Type B pancreatic cell (in vitro differentiated cells): ENCODE data around the gene SPRED3. TPM values are rescaled to one million over a fixed set of nuclear protein-coding genes. Genes with fewer than 3 reads are reported as not detected.
"Not testable (repeated sequence)": the region's sequence is repeated elsewhere in the genome, so short reads cannot be mapped to it uniquely, and the experiment has no call there.

ENCODE experiments used
- DNase-seq: peaks from one replicate; pipeline ENCODE4 v3.0.0; 2021; ENCODE audit warnings: mixed read lengths; ENCODE audit not compliant: unreplicated experiment; ENCODE audit errors: extremely low spot score
- H3K27ac Mint-ChIP-seq: 2 replicates; pipeline ENCODE4 v1.8.0; 2021; ENCODE audit warnings: mild to moderate bottlenecking, mixed read lengths
- H3K27me3 Mint-ChIP-seq: 2 replicates; pipeline ENCODE4 v1.8.0; 2021; ENCODE audit warnings: mixed read lengths
- H3K36me3 Mint-ChIP-seq: 2 replicates; pipeline ENCODE4 v1.8.0; 2021; ENCODE audit warnings: mixed read lengths
- H3K4me1 Mint-ChIP-seq: one replicate; pipeline ENCODE4 v1.8.0; 2021; ENCODE audit warnings: mixed read lengths; ENCODE audit not compliant: unreplicated experiment
- H3K4me3 Mint-ChIP-seq: 2 replicates; pipeline ENCODE4 v1.8.0; 2021; ENCODE audit warnings: mild to moderate bottlenecking, mixed read lengths
- H3K9me3 Mint-ChIP-seq: 2 replicates; pipeline ENCODE4 v1.8.0; 2021; ENCODE audit warnings: mixed read lengths
- total RNA-seq: library from RNA; stranded (reverse); gene quantifications from 2 replicates; pipeline ENCODE4 v1.2.1, GENCODE V29; 2021; ENCODE audit warnings: low replicate concordance
- TF ChIP-seq, protein P1 (sequence below): fragments of 200-600 bp; sonication (generic); conservative IDR thresholded peaks from 2 replicates; pipeline ENCODE4 v1.5.0; 2021; ENCODE audit warnings: antibody characterized with exemption, mild to moderate bottlenecking

The SPRED3 gene
- total RNA-seq, 1 donor from 2014 or later, result 4.2 TPM

DNA sequence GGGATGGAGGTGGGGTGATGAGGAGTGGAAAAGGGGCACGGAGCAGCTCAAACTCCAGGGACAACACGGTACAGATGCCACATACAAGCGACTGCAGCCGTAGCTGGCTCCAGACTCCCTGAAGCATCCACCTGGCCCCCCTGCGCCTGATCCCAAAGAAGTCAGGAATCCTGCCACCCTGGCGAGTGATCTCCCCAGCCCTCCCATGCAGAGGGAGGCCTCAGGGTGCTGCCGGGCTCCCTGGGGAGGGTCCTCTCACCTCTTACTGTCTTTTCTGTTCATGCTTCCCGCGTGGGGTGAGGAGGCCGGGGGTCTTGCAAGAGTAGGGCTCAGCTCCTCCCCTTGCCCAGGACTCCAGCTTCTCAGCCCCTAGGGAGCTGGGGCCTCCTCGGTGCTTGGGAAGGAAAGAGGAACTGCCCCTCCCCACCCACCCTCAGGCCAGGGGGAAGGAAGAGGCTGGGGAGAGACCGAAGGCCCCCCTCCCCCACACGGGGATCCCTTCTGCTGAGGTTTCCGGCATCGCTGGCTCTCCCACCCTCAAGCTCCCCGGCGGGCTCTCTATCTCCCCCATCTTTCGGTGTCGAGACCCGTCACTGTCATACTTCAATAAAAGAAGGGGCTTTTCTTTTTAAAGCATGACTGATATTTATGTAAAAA lies 37.4 kb downstream of the SPRED3 start, which contains the start of gene RASGRP4:
RASGRP4 (minus strand) TSS at position 410 of the 657 bp plus-strand sequence; CDS start at position 282, 128 bp downstream.
- peaks cover 4% of the 10 kb centered on the region for H3K4me1 Mint-ChIP-seq

DNA sequence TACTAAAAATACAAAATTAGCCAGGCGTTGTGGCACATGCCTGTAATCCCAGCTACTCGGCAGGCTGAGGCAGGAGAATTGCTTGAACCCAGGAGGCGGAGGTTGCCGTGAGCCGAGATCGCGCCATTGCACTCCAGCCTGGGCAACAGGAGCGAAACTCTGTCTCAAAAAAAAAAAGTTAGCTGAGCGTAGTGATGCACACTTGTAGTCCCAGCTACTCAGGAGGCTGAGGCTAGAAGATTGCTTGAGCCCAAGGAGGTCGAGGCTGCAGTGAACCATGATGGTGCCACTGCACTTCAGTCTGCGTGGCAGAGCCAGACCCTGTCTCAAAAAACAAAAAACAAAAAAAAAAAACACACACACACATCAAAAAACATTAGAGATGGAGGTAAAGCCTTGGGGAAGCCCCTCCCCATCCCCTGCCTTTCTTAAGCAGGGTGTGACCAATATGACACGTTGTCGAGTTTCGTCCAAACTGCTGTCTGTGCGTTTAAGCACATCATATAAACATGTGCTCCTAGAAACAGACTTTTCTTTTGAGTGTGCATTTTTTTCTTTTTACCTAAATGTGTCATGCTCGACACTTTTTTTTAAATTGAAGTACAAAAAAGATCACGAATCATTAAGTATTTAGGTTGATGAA lies 38.7 kb downstream of the SPRED3 start:
- H3K4me3 Mint-ChIP-seq, H3K27ac Mint-ChIP-seq, DNase-seq, H3K9me3 Mint-ChIP-seq, H3K36me3 Mint-ChIP-seq, H3K4me1 Mint-ChIP-seq: not testable (repeated sequence)
- H3K27me3 Mint-ChIP-seq, result peaks cover 17% of the 10 kb centered on the region

More for the DNA sequence above, 37.4 kb downstream of the SPRED3 start, which contains the start of gene RASGRP4:
- H3K4me3 Mint-ChIP-seq, result no peak within 1 kb of the TSS
- no peak within 1 kb of the TSS for H3K27ac Mint-ChIP-seq
- no peaks in the 10 kb centered on the region for H3K36me3 Mint-ChIP-seq
- DNase-seq, result no peak
- peaks cover 17% of the 10 kb centered on the region for H3K27me3 Mint-ChIP-seq
- no peaks in the 10 kb centered on the region for H3K9me3 Mint-ChIP-seq
- TF ChIP-seq, protein P1, sequence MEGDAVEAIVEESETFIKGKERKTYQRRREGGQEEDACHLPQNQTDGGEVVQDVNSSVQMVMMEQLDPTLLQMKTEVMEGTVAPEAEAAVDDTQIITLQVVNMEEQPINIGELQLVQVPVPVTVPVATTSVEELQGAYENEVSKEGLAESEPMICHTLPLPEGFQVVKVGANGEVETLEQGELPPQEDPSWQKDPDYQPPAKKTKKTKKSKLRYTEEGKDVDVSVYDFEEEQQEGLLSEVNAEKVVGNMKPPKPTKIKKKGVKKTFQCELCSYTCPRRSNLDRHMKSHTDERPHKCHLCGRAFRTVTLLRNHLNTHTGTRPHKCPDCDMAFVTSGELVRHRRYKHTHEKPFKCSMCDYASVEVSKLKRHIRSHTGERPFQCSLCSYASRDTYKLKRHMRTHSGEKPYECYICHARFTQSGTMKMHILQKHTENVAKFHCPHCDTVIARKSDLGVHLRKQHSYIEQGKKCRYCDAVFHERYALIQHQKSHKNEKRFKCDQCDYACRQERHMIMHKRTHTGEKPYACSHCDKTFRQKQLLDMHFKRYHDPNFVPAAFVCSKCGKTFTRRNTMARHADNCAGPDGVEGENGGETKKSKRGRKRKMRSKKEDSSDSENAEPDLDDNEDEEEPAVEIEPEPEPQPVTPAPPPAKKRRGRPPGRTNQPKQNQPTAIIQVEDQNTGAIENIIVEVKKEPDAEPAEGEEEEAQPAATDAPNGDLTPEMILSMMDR, result no peak

DNA sequence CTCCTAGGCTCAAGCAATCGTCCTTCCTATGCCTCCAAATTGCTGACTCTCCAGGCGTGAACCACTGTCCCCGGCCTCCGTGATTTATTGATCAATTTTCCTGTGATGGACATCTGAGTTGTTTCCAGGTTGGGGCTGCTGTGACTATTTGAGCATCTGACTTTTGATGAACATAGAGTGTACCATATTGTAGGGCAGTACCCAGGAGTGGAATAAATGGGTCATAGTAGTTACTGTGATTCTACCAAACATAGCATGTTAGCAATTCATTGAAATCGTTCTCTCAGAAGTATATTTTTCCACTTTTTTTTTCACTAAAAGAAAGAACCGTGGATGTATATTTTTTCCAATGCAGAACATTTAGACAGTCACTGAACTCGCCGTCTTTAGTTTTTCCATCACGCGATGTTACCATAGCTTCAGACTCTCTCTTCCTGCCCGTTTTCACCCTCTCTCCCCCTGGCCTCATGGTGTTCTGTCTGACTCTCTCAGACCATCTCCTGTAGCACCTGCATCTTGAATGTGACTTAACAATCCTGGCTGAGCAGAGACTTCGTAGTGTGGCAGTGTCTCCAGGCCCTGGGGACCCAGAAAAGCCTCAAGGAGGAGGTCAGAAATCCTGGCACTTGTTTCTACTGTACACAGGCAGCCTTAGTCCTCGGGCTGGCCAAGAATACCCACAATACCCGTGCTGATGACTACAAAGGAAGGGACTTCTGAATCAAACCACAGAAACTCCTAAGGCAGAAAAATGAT lies 40.7 kb downstream of the SPRED3 start:
- DNase-seq, result no peak
- no peak overlapping the region for H3K4me3 Mint-ChIP-seq
- H3K4me1 Mint-ChIP-seq, result peaks cover 10% of the 10 kb centered on the region
- H3K27me3 Mint-ChIP-seq, result peaks cover 21% of the 10 kb centered on the region
- TF ChIP-seq, protein P1, result no peak
- H3K36me3 Mint-ChIP-seq, result no peaks in the 10 kb centered on the region
- no peak overlapping the region for H3K27ac Mint-ChIP-seq
- H3K9me3 Mint-ChIP-seq, result no peaks in the 10 kb centered on the region

DNA sequence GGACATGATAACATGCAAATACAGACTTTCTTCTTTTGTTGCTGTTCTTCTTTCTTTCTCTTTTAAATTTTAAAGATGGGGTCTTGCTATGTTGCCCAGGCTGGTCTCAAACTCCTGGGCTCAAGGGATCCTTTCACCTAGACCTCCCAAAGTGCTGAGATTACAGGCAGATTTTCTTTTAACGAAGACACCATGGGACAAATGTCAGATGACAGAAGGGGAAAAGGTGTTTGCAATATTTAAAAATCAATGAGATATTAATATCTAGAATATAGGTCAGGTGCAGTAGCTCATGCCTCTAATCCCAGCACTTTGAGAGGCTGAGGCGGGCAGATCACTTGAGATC lies 41.3 kb downstream of the SPRED3 start:
- H3K4me3 Mint-ChIP-seq, result no peak overlapping the region
- peaks cover 24% of the 10 kb centered on the region for H3K27me3 Mint-ChIP-seq
- TF ChIP-seq, protein P1, result no peak
- H3K36me3 Mint-ChIP-seq, result no peaks in the 10 kb centered on the region
- peaks cover 13% of the 10 kb centered on the region for H3K4me1 Mint-ChIP-seq
- no peak overlapping the region for H3K27ac Mint-ChIP-seq
- H3K9me3 Mint-ChIP-seq, result no peaks in the 10 kb centered on the region
- no peak for DNase-seq

DNA sequence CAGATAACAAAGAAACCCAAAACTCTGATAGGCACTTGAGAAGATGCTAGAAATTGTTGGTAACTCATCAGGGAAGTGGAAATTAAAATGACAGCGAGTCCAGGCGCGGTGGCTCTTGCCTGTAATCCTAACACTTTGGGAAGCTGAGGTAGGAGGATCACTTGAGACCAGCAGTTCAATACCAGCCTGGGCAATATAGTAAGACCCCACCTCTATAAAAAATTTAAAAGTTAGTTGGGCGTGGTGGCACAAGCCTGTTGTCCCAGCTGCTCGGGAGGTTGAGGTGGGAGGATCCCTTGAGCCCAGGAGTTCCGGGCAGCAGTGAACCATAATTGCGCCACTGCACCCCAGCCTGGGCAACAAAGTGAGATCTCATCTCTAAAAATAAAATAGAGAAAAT lies 42.4 kb downstream of the SPRED3 start:
- Mint-ChIP-seq H3K36me3 (no peaks in the 10 kb centered on the region), H3K4me3 (no peak overlapping the region), H3K4me1 (peaks cover 13% of the 10 kb centered on the region), H3K27ac (no peak overlapping the region), H3K9me3 (no peaks in the 10 kb centered on the region), H3K27me3 (peaks cover 24% of the 10 kb centered on the region)
- TF ChIP-seq, protein P1, result no peak
- DNase-seq, result no peak
